Caco-2 (cell line): ENCODE results near the gene CHSY1. TPM values are rescaled to one million over a fixed set of nuclear protein-coding genes. Genes with fewer than 3 reads are reported as not detected.

ENCODE experiments used
- BruUV-seq: library from RNA; stranded (reverse); fragments of 400-500 nt; replicated peaks from 2 replicates; lab custom pipeline; 2021; lab: Mats Ljungman, UMichigan
- CTCF ChIA-PET: fragments of 300-600 bp; sonication (Branson Sonifier 250); formaldehyde crosslinking; loops from one replicate; lab custom pipeline; 2022; ENCODE audit warnings: antibody characterized with exemption; lab: Charles Lee
- POLR2A ChIA-PET: fragments of 300-600 bp; sonication (Branson Sonifier 250); formaldehyde crosslinking; loops from one replicate; lab custom pipeline; 2022; ENCODE audit warnings: antibody characterized with exemption; lab: Charles Lee
- DNase-seq, 2 experiments: peaks; one replicate each; pipeline versions ENCODE4 v3.0.0 to v3.0.0-alpha.2; 2020 to 2022
- H3K27me3 ChIP-seq: replicated peaks from 2 replicates; pipeline ENCODE4 v1.6.0; 2011; ENCODE audit warnings: low read length; ENCODE audit not compliant: control insufficient read depth, insufficient read depth
- H3K36me3 ChIP-seq: 2 replicates; pipeline ENCODE4 v1.5.1; 2011; ENCODE audit warnings: low read length; ENCODE audit not compliant: control insufficient read depth, insufficient read depth
- H3K4me1 ChIP-seq: fragments of 250-450 bp; sonication (Bioruptor Pico); 2 replicates; pipeline ENCODE4 v1.5.1; 2020; ENCODE audit warnings: mild to moderate bottlenecking
- H3K4me3 ChIP-seq: 2 replicates; pipeline ENCODE4 v1.5.1; 2011; ENCODE audit warnings: low read depth, mild to moderate bottlenecking, control low read depth, low read length
- H3K9me3 ChIP-seq: fragments of 250-450 bp; sonication (Bioruptor Pico); 2 replicates; pipeline ENCODE4 v1.5.1; 2020; ENCODE audit warnings: mild to moderate bottlenecking, moderate library complexity
- H3K27ac Mint-ChIP-seq: one replicate; pipeline ENCODE4 v1.8.0; 2022; ENCODE audit warnings: mixed read lengths; ENCODE audit not compliant: unreplicated experiment
- H3K27me3 Mint-ChIP-seq: one replicate; pipeline ENCODE4 v1.8.0; 2022; ENCODE audit warnings: mixed read lengths; ENCODE audit not compliant: insufficient read depth, unreplicated experiment
- H3K36me3 Mint-ChIP-seq: one replicate; pipeline ENCODE4 v1.8.0; 2022; ENCODE audit warnings: mild to moderate bottlenecking, mixed read lengths; ENCODE audit not compliant: insufficient read depth, unreplicated experiment
- H3K4me1 Mint-ChIP-seq: one replicate; pipeline ENCODE4 v1.8.0; 2022; ENCODE audit warnings: low read depth, mixed read lengths; ENCODE audit not compliant: unreplicated experiment
- H3K4me3 Mint-ChIP-seq: one replicate; pipeline ENCODE4 v1.8.0; 2022; ENCODE audit warnings: mild to moderate bottlenecking, moderate library complexity, mixed read lengths; ENCODE audit not compliant: unreplicated experiment
- H3K9me3 Mint-ChIP-seq: one replicate; pipeline ENCODE4 v1.8.0; 2022; ENCODE audit warnings: mixed read lengths; ENCODE audit not compliant: unreplicated experiment
- intact Hi-C: fragments of 100-400 bp; cut with micrococcal nuclease; formaldehyde crosslinking; loops from one replicate; pipeline ENCODE4 v1.10.0; 2022; ENCODE audit not compliant: unreplicated experiment
- total RNA-seq: library from RNA; stranded (reverse); gene quantifications from 2 replicates; pipeline ENCODE4 v1.2.3, GENCODE V29; 2022
- TF ChIP-seq, protein P1 (sequence below), 2 experiments: fragments of 200-600 bp in 1 of 2; IDR thresholded peaks; 1 replicate in 1 of 2; 2 replicates in 1 of 2; pipeline versions ENCODE4 v1.5.1 to v1.8.0; 2011 to 2022; ENCODE audit warnings: antibody characterized with exemption in 1 of 2, control low read depth in 1 of 2, inconsistent platforms in 1 of 2, low read depth in 1 of 2, low read length in 1 of 2, mild to moderate bottlenecking in 1 of 2, moderate library complexity in 1 of 2; ENCODE audit not compliant: insufficient read depth in 1 of 2, severe bottlenecking in 1 of 2, unreplicated experiment in 1 of 2

CHSY1 gene
- total RNA-seq, 1 experiment from 2014 or later: 18.7 TPM

DNA sequence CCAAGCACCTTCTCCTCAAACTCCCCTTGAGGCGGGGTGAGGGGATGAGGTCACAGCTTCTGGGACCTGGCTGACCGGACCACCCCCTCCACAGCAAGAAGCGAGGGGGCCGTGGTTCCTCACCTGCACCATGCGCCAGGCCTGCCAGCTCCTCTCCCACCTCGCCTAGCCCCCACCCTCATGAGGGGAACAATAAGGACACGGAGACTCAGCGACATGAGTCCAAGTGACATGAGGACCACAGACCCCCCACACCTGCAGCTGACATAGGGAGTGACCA lies 118.7 kb downstream of the CHSY1 start:
- H3K27ac Mint-ChIP-seq: no peak overlapping the region
- no peaks in the 10 kb centered on the region for H3K36me3 Mint-ChIP-seq
- H3K4me1 ChIP-seq: no peaks in the 10 kb centered on the region
- H3K4me3 Mint-ChIP-seq: no peak overlapping the region
- no TSS peak for BruUV-seq
- no peaks in the 10 kb centered on the region for H3K4me1 Mint-ChIP-seq
- H3K4me3 ChIP-seq: no peak overlapping the region
- no peaks in the 10 kb centered on the region for H3K9me3 Mint-ChIP-seq
- no peaks in the 10 kb centered on the region; the same call in 1 of the 2 replicates for H3K27me3 ChIP-seq
- ChIA-PET CTCF (no interaction called here), POLR2A (no interaction called here)
- TF ChIP-seq, protein P1, sequence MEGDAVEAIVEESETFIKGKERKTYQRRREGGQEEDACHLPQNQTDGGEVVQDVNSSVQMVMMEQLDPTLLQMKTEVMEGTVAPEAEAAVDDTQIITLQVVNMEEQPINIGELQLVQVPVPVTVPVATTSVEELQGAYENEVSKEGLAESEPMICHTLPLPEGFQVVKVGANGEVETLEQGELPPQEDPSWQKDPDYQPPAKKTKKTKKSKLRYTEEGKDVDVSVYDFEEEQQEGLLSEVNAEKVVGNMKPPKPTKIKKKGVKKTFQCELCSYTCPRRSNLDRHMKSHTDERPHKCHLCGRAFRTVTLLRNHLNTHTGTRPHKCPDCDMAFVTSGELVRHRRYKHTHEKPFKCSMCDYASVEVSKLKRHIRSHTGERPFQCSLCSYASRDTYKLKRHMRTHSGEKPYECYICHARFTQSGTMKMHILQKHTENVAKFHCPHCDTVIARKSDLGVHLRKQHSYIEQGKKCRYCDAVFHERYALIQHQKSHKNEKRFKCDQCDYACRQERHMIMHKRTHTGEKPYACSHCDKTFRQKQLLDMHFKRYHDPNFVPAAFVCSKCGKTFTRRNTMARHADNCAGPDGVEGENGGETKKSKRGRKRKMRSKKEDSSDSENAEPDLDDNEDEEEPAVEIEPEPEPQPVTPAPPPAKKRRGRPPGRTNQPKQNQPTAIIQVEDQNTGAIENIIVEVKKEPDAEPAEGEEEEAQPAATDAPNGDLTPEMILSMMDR (IDR thresholded peaks at IDR 0.05; ENCODE audit: insufficient read depth in 1 of 2, low read depth in 1 of 2, low read length in 1 of 2, severe bottlenecking in 1 of 2, unreplicated experiment in 1 of 2): no peak
- H3K27me3 Mint-ChIP-seq: peaks cover 5% of the 10 kb centered on the region
- H3K36me3 ChIP-seq: no peaks in the 10 kb centered on the region
- no peaks in the 10 kb centered on the region for H3K9me3 ChIP-seq
- intact Hi-C loops: no loop called here
- DNase-seq: no peak

DNA sequence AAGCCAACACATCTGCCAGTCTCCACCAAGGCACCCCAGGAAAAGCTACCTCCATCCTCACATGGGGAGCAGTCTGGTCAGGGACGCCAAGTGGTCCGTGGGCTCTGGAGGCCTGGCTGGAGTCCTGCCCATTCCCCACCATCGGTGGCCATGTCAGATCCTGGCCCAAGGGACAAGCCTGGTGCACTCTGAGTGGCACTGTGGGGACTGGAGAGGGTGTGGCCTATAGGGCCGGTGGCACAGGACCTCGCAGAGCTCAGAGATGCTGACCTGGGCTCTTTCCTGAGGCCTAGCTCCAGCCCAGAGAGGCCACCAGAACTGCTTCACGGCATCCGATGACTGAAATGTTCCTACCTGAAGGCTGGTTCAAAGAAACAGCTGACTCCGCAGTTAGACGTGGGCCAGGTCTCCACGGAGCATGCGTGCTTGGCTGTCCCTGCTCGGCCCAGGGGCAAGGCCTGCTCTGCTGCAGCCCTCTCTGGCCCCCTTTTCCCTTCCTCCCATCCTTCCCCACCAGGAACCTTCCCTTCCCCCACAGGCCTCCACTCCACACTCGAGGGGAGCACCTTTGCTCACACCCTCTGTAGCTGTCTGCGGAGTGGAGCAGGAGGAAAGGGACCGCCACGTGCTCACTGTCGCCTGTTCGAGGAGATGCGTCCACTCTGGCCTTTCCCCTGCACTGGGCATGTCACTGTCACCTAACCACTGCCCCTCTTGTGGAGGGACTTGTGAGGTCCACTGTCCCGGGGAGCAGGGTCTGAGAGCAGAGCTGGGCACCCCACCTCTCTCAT lies 119.3 kb downstream of the CHSY1 start:
- H3K4me1 ChIP-seq: no peaks in the 10 kb centered on the region
- H3K36me3 ChIP-seq: no peaks in the 10 kb centered on the region
- H3K27me3 ChIP-seq: no peaks in the 10 kb centered on the region; the same call in 1 of the 2 replicates
- H3K4me3 ChIP-seq: no peak overlapping the region
- H3K36me3 Mint-ChIP-seq: no peaks in the 10 kb centered on the region
- H3K4me3 Mint-ChIP-seq: no peak overlapping the region
- intact Hi-C loops: no loop called here
- no peaks in the 10 kb centered on the region for H3K9me3 Mint-ChIP-seq
- H3K4me1 Mint-ChIP-seq: no peaks in the 10 kb centered on the region
- no peak for DNase-seq
- ChIA-PET POLR2A (no interaction called here), CTCF (no interaction called here)
- H3K27me3 Mint-ChIP-seq: peaks cover 5% of the 10 kb centered on the region
- no peak overlapping the region for H3K27ac Mint-ChIP-seq
- no peaks in the 10 kb centered on the region for H3K9me3 ChIP-seq
- no TSS peak for BruUV-seq
- TF ChIP-seq, protein P1 (IDR thresholded peaks at IDR 0.05; ENCODE audit: insufficient read depth in 1 of 2, low read depth in 1 of 2, low read length in 1 of 2, severe bottlenecking in 1 of 2, unreplicated experiment in 1 of 2): no peak

DNA sequence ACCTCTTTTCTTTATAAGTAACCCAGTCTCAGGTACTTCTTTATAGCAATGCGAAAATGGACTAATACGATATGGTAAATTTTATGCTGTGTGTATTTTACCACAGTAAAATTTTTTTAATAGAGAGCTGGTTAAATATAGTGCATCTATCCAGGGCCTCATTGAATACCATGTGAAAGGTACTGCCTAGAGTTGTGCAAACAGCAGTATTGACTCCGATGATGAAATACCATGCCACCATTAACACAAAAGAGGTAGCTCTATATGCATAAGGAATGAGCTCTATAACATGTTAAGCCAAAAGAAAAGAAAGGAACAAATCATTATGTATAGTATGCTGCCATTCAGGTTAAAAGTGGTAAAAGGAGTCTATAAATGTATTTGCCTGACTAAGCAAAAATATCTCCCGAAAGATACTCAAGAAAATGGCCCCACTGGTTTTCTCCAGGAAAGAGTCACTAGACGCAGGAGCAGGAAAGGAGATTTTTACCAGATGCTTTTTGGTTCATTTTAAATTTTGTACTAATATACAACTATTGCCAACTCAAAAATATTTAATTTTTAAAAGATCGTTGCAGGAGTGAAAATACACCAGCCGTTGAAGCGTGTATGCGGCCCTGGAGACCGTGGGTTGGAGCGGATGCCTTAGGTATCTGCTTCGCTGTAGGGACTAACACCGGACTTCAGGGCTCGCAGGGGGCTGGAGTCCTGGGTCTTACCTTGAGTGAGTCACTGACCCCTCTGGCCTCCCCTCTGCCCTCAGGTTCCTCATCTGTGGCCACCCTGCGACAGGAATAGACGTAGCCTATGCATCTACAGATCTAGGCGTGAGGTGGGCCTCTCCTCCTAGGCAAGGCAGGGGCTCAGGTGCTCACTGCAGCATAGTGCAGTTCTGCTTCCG lies 120.1 kb downstream of the CHSY1 start:
- POLR2A ChIA-PET: no interaction called here
- H3K4me1 Mint-ChIP-seq: no peaks in the 10 kb centered on the region
- Histone ChIP-seq H3K4me1 (no peaks in the 10 kb centered on the region), H3K4me3 (no peak overlapping the region), H3K9me3 (no peaks in the 10 kb centered on the region), H3K27me3 (no peaks in the 10 kb centered on the region; the same call in 1 of the 2 replicates), H3K36me3 (no peaks in the 10 kb centered on the region)
- intact Hi-C loops: no loop called here
- no TSS peak for BruUV-seq
- DNase-seq: no peak
- no peaks in the 10 kb centered on the region for H3K36me3 Mint-ChIP-seq
- H3K4me3 Mint-ChIP-seq: no peak overlapping the region
- CTCF ChIA-PET: no interaction called here
- peak overlapping the region; percentile 64 for H3K27ac Mint-ChIP-seq
- H3K9me3 Mint-ChIP-seq: no peaks in the 10 kb centered on the region
- H3K27me3 Mint-ChIP-seq: peaks cover 5% of the 10 kb centered on the region
- TF ChIP-seq, protein P1 (IDR thresholded peaks at IDR 0.05; ENCODE audit: insufficient read depth in 1 of 2, low read depth in 1 of 2, low read length in 1 of 2, severe bottlenecking in 1 of 2, unreplicated experiment in 1 of 2): no peak
